ENCODE results near the gene PTPRD. TPM values are rescaled to one million over a fixed set of nuclear protein-coding genes. Genes with fewer than 3 reads are reported as not detected.

The PTPRD gene
- total RNA-seq, 1 experiment from 2014 or later, result 69.6 TPM

- TF ChIP-seq ARID4B (CRISPR knock-in tag; IDR thresholded peaks at IDR 0.05; ENCODE audit: borderline replicate concordance) (no peak), GTF2I (CRISPR knock-in tag; conservative IDR thresholded peaks at IDR 0.05) (no peak), NFYB (CRISPR knock-in tag; conservative IDR thresholded peaks at IDR 0.05; ENCODE audit: low read depth) (no peak), JAZF1 (CRISPR knock-in tag; IDR thresholded peaks at IDR 0.05) (no peak), ZNF671 (CRISPR knock-in tag; IDR thresholded peaks at IDR 0.05) (no peak), ZNF317 (CRISPR knock-in tag; IDR thresholded peaks at IDR 0.05; ENCODE audit: borderline replicate concordance, low read depth) (no peak), ZNF423 (CRISPR knock-in tag; IDR thresholded peaks at IDR 0.05) (no peak), AR (CRISPR knock-in tag; IDR thresholded peaks at IDR 0.05) (no peak), ZNF281 (CRISPR knock-in tag; IDR thresholded peaks at IDR 0.05) (no peak)
Measured at GRCh38 chr9:8859416-8859815, 1753.4 kb downstream of the PTPRD start (continued).

GRCh38 chr9:8858596-8859161 is 1754.1 kb downstream of the PTPRD start:
- ChIA-PET CTCF (no interaction called here), POLR2A (interaction anchor here (1.2 kb wide), 1 partner anchor 244 kb away, joined by 3 read pairs; no protein-coding TSS in a partner anchor)
- Mint-ChIP-seq H3K4me1 (peaks cover 35% of the 10 kb centered on the region), H3K36me3 (no peaks in the 10 kb centered on the region), H3K4me3 (peak overlapping the region; percentile 90), H3K9me3 (no peaks in the 10 kb centered on the region), H3K27ac (peak overlapping the region; percentile 79; the same call in 1 of the 2 replicates), H3K27me3 (ENCODE audit: low read depth) (peaks cover 15% of the 10 kb centered on the region)
- DNase-seq (ENCODE audit: low spot score) (peak; percentile 25), ATAC-seq (peak; percentile 15)
- TF ChIP-seq CDX4 (CRISPR knock-in tag; IDR thresholded peaks at IDR 0.05; ENCODE audit: borderline replicate concordance), result no peak

GRCh38 chr9:8857926-8858595 is 1754.7 kb downstream of the PTPRD start:
- ChIA-PET CTCF (no interaction called here), POLR2A (interaction anchor here (1.2 kb wide), 1 partner anchor 243 kb away, joined by 3 read pairs; no protein-coding TSS in a partner anchor)
- peak; percentile 72 for ATAC-seq
- H3K4me3 Mint-ChIP-seq, result peak overlapping the region; percentile 90
- H3K4me1 Mint-ChIP-seq, result peaks cover 36% of the 10 kb centered on the region
- peak; percentile 77 for DNase-seq (ENCODE audit: low spot score)
- H3K9me3 Mint-ChIP-seq, result no peaks in the 10 kb centered on the region
- H3K27ac Mint-ChIP-seq, result peak overlapping the region; percentile 79; the same call in 1 of the 2 replicates
- no peaks in the 10 kb centered on the region for H3K36me3 Mint-ChIP-seq
- peaks cover 15% of the 10 kb centered on the region for H3K27me3 Mint-ChIP-seq (ENCODE audit: low read depth)
- TF ChIP-seq NFE2L1 (CRISPR knock-in tag; IDR thresholded peaks at IDR 0.05) (peak; percentile 49; the same call in 1 of the 2 replicates), MAX (CRISPR knock-in tag; IDR thresholded peaks at IDR 0.05) (0 out of 2 replicates have a peak, but pooled peaks have one; percentile 43), ATF6 (CRISPR knock-in tag; IDR thresholded peaks at IDR 0.05) (no peak), ERG (CRISPR knock-in tag; IDR thresholded peaks at IDR 0.05) (no peak), ZBTB43 (CRISPR knock-in tag; IDR thresholded peaks at IDR 0.05) (0 out of 2 replicates have a peak, but pooled peaks have one; percentile 62)
